WTC11 (cell line): ENCODE measurements around the gene WDFY3. TPM values are rescaled to one million over a fixed set of nuclear protein-coding genes. Genes with fewer than 3 reads are reported as not detected.

Source experiments
- ATAC-seq: fragments of 200-7000 bp; cut with Tn5 transposase; 2 replicates; pipeline ENCODE4 v1.10.0; 2021; ENCODE audit warnings: mild to moderate bottlenecking, moderate library complexity
- CTCF ChIA-PET: fragments of 300-600 bp; sonication (Branson Sonifier 250); formaldehyde crosslinking; loops from one replicate; lab custom pipeline; 2021; ENCODE audit warnings: antibody characterized with exemption; lab: Charles Lee
- POLR2A ChIA-PET: fragments of 350-600 bp; sonication (Branson Sonifier 250); formaldehyde crosslinking; loops from one replicate; lab custom pipeline; 2021; ENCODE audit warnings: antibody characterized with exemption; lab: Charles Lee
- DNase-seq: peaks from one replicate; pipeline ENCODE4 v3.0.0; 2021; ENCODE audit warnings: low spot score
- H3K27ac Mint-ChIP-seq: 2 replicates; pipeline ENCODE4 v1.8.0; 2021; ENCODE audit warnings: mixed read lengths
- H3K27me3 Mint-ChIP-seq: 2 replicates; pipeline ENCODE4 v1.8.0; 2021; ENCODE audit warnings: low read depth, mild to moderate bottlenecking, moderate library complexity, mixed read lengths
- H3K36me3 Mint-ChIP-seq: 2 replicates; pipeline ENCODE4 v1.8.0; 2021; ENCODE audit warnings: mixed read lengths
- H3K4me1 Mint-ChIP-seq: 2 replicates; pipeline ENCODE4 v1.8.0; 2022; ENCODE audit warnings: mixed read lengths
- H3K4me3 Mint-ChIP-seq: 2 replicates; pipeline ENCODE4 v1.8.0; 2021; ENCODE audit warnings: mild to moderate bottlenecking, moderate library complexity, mixed read lengths
- H3K9me3 Mint-ChIP-seq: 2 replicates; pipeline ENCODE4 v1.8.0; 2021; ENCODE audit warnings: mixed read lengths
- GTF2I ChIP-seq: fragments of 250-450 bp; sonication (Bioruptor Pico); conservative IDR thresholded peaks from 2 replicates; pipeline ENCODE4 v1.4.0; 2021; ENCODE audit warnings: mild to moderate bottlenecking
- IRF1 ChIP-seq: sonication (generic); formaldehyde crosslinking; IDR thresholded peaks from 2 replicates; pipeline ENCODE4 v1.8.0; 2023; ENCODE audit warnings: missing genetic modification reagents
- JAZF1 ChIP-seq: fragments of 250-450 bp; sonication (Bioruptor Pico); IDR thresholded peaks from 2 replicates; pipeline ENCODE4 v1.9.0; 2021; ENCODE audit warnings: moderate library complexity, mild to moderate bottlenecking, inconsistent platforms
- JUN ChIP-seq: sonication (generic); formaldehyde crosslinking; IDR thresholded peaks from 2 replicates; pipeline ENCODE4 v1.8.0; 2023; ENCODE audit warnings: mild to moderate bottlenecking, missing genetic modification reagents
- KAT7 ChIP-seq: sonication (generic); formaldehyde crosslinking; IDR thresholded peaks from 2 replicates; pipeline ENCODE4 v1.8.1; 2023; ENCODE audit warnings: missing genetic modification reagents, mild to moderate bottlenecking, borderline replicate concordance
- SOX15 ChIP-seq: fragments of 250-450 bp; sonication (Bioruptor Pico); IDR thresholded peaks from 2 replicates; pipeline ENCODE4 v1.9.0; 2021; ENCODE audit warnings: mild to moderate bottlenecking
- TP53 ChIP-seq: sonication (generic); formaldehyde crosslinking; IDR thresholded peaks from 2 replicates; pipeline ENCODE4 v1.8.1; 2023; ENCODE audit warnings: mild to moderate bottlenecking, missing genetic modification reagents
- ZNF138 ChIP-seq: sonication (generic); formaldehyde crosslinking; conservative IDR thresholded peaks from 2 replicates; pipeline ENCODE4 v1.8.1; 2022; ENCODE audit warnings: mild to moderate bottlenecking, moderate library complexity, missing genetic modification reagents
- ZNF671 ChIP-seq: fragments of 250-450 bp; sonication (Bioruptor Pico); IDR thresholded peaks from 2 replicates; pipeline ENCODE4 v1.8.0; 2021; ENCODE audit warnings: mild to moderate bottlenecking
- total RNA-seq: library from RNA; stranded (reverse); gene quantifications from 3 replicates; pipeline ENCODE4 v1.2.3, GENCODE V29; 2021
- TF ChIP-seq, protein P1 (sequence below): sonication (generic); formaldehyde crosslinking; IDR thresholded peaks from 2 replicates; pipeline ENCODE4 v1.8.0; 2022; ENCODE audit warnings: missing genetic modification reagents
- TF ChIP-seq, protein P2 (sequence below): sonication (generic); formaldehyde crosslinking; conservative IDR thresholded peaks from 2 replicates; pipeline ENCODE4 v1.8.1; 2023; ENCODE audit warnings: mild to moderate bottlenecking, low read depth, missing genetic modification reagents, moderate library complexity
- TF ChIP-seq, protein P3 (sequence below): sonication (generic); formaldehyde crosslinking; IDR thresholded peaks from 2 replicates; pipeline ENCODE4 v1.8.0; 2023; ENCODE audit warnings: missing genetic modification reagents, mild to moderate bottlenecking, borderline replicate concordance

The WDFY3 gene
- total RNA-seq, 1 experiment from 2014 or later, result 77.2 TPM

- no peaks in the 10 kb centered on the region for H3K27me3 Mint-ChIP-seq
- peaks cover 54% of the 10 kb centered on the region for H3K4me1 Mint-ChIP-seq
- H3K4me3 Mint-ChIP-seq, result no peak overlapping the region
- TF ChIP-seq IRF1, result no peak
- no peak for TF ChIP-seq ZNF671 (CRISPR knock-in tag)
- TF ChIP-seq, protein P1, sequence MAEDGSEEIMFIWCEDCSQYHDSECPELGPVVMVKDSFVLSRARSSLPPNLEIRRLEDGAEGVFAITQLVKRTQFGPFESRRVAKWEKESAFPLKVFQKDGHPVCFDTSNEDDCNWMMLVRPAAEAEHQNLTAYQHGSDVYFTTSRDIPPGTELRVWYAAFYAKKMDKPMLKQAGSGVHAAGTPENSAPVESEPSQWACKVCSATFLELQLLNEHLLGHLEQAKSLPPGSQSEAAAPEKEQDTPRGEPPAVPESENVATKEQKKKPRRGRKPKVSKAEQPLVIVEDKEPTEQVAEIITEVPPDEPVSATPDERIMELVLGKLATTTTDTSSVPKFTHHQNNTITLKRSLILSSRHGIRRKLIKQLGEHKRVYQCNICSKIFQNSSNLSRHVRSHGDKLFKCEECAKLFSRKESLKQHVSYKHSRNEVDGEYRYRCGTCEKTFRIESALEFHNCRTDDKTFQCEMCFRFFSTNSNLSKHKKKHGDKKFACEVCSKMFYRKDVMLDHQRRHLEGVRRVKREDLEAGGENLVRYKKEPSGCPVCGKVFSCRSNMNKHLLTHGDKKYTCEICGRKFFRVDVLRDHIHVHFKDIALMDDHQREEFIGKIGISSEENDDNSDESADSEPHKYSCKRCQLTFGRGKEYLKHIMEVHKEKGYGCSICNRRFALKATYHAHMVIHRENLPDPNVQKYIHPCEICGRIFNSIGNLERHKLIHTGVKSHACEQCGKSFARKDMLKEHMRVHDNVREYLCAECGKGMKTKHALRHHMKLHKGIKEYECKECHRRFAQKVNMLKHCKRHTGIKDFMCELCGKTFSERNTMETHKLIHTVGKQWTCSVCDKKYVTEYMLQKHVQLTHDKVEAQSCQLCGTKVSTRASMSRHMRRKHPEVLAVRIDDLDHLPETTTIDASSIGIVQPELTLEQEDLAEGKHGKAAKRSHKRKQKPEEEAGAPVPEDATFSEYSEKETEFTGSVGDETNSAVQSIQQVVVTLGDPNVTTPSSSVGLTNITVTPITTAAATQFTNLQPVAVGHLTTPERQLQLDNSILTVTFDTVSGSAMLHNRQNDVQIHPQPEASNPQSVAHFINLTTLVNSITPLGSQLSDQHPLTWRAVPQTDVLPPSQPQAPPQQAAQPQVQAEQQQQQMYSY (CRISPR knock-in tag), result no peak
- no peak for TF ChIP-seq JUN
- TF ChIP-seq JAZF1 (CRISPR knock-in tag), result no peak
- TF ChIP-seq TP53 (CRISPR knock-in tag), result no peak
- TF ChIP-seq KAT7 (CRISPR knock-in tag), result no peak
- TF ChIP-seq GTF2I, result no peak
- TF ChIP-seq, protein P2, sequence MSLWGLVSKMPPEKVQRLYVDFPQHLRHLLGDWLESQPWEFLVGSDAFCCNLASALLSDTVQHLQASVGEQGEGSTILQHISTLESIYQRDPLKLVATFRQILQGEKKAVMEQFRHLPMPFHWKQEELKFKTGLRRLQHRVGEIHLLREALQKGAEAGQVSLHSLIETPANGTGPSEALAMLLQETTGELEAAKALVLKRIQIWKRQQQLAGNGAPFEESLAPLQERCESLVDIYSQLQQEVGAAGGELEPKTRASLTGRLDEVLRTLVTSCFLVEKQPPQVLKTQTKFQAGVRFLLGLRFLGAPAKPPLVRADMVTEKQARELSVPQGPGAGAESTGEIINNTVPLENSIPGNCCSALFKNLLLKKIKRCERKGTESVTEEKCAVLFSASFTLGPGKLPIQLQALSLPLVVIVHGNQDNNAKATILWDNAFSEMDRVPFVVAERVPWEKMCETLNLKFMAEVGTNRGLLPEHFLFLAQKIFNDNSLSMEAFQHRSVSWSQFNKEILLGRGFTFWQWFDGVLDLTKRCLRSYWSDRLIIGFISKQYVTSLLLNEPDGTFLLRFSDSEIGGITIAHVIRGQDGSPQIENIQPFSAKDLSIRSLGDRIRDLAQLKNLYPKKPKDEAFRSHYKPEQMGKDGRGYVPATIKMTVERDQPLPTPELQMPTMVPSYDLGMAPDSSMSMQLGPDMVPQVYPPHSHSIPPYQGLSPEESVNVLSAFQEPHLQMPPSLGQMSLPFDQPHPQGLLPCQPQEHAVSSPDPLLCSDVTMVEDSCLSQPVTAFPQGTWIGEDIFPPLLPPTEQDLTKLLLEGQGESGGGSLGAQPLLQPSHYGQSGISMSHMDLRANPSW (CRISPR knock-in tag), result no peak
- no peaks in the 10 kb centered on the region; the same call in 1 of the 2 replicates for H3K36me3 Mint-ChIP-seq
- CTCF ChIA-PET, result interaction anchor here (0.9 kb wide), 1 partner anchor 475 kb away, joined by 3 read pairs; no protein-coding TSS in a partner anchor
- POLR2A ChIA-PET, result no interaction called here
- no peak for DNase-seq
- no peaks in the 10 kb centered on the region for H3K9me3 Mint-ChIP-seq
- peak; percentile 43 for ATAC-seq
- H3K27ac Mint-ChIP-seq, result no peak overlapping the region
Observed at GRCh38 chr4:84958434-84958833, 8.1 kb downstream of the WDFY3 start.

- no peak overlapping the region; the same call in 1 of the 2 replicates for H3K27ac Mint-ChIP-seq
- POLR2A ChIA-PET, result no interaction called here
- CTCF ChIA-PET, result no interaction called here
Observed at GRCh38 chr4:84957514-84958420, 8.7 kb downstream of the WDFY3 start.

More at GRCh38 chr4:84957514-84958420, 8.7 kb downstream of the WDFY3 start:
- no peak for DNase-seq
- Mint-ChIP-seq H3K9me3 (no peaks in the 10 kb centered on the region), H3K36me3 (no peaks in the 10 kb centered on the region; the same call in 1 of the 2 replicates), H3K4me3 (no peak overlapping the region), H3K27me3 (no peaks in the 10 kb centered on the region), H3K4me1 (peaks cover 59% of the 10 kb centered on the region)
- ATAC-seq, result no peak
- no peak for TF ChIP-seq ZNF138 (CRISPR knock-in tag)
- TF ChIP-seq, protein P3, sequence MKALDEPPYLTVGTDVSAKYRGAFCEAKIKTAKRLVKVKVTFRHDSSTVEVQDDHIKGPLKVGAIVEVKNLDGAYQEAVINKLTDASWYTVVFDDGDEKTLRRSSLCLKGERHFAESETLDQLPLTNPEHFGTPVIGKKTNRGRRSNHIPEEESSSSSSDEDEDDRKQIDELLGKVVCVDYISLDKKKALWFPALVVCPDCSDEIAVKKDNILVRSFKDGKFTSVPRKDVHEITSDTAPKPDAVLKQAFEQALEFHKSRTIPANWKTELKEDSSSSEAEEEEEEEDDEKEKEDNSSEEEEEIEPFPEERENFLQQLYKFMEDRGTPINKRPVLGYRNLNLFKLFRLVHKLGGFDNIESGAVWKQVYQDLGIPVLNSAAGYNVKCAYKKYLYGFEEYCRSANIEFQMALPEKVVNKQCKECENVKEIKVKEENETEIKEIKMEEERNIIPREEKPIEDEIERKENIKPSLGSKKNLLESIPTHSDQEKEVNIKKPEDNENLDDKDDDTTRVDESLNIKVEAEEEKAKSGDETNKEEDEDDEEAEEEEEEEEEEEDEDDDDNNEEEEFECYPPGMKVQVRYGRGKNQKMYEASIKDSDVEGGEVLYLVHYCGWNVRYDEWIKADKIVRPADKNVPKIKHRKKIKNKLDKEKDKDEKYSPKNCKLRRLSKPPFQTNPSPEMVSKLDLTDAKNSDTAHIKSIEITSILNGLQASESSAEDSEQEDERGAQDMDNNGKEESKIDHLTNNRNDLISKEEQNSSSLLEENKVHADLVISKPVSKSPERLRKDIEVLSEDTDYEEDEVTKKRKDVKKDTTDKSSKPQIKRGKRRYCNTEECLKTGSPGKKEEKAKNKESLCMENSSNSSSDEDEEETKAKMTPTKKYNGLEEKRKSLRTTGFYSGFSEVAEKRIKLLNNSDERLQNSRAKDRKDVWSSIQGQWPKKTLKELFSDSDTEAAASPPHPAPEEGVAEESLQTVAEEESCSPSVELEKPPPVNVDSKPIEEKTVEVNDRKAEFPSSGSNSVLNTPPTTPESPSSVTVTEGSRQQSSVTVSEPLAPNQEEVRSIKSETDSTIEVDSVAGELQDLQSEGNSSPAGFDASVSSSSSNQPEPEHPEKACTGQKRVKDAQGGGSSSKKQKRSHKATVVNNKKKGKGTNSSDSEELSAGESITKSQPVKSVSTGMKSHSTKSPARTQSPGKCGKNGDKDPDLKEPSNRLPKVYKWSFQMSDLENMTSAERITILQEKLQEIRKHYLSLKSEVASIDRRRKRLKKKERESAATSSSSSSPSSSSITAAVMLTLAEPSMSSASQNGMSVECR (CRISPR knock-in tag), result no peak
- no peak for TF ChIP-seq SOX15 (CRISPR knock-in tag)
